ENCODE results near the gene PLEKHA3.
"Not testable (repeated sequence)": the region's sequence is repeated elsewhere in the genome, so short reads cannot be mapped to it uniquely, and the experiment has no call there.

PLEKHA3 gene

GRCh38 chr2:178525460-178525859 is 45.2 kb downstream of the PLEKHA3 start:
- DNase-seq = not testable (repeated sequence)

GRCh38 chr2:178526256-178526655 is 46.0 kb downstream of the PLEKHA3 start:
- no peak for DNase-seq

GRCh38 chr2:178527592-178527991 is 47.3 kb downstream of the PLEKHA3 start:
- DNase-seq = no peak

GRCh38 chr2:178528647-178529046 is 48.4 kb downstream of the PLEKHA3 start:
- no peak for DNase-seq

- no peak for DNase-seq
Observed at GRCh38 chr2:178529194-178529593, 48.9 kb downstream of the PLEKHA3 start.

GRCh38 chr2:178530131-178530530 is 49.9 kb downstream of the PLEKHA3 start:
- no peak for DNase-seq

DNA sequence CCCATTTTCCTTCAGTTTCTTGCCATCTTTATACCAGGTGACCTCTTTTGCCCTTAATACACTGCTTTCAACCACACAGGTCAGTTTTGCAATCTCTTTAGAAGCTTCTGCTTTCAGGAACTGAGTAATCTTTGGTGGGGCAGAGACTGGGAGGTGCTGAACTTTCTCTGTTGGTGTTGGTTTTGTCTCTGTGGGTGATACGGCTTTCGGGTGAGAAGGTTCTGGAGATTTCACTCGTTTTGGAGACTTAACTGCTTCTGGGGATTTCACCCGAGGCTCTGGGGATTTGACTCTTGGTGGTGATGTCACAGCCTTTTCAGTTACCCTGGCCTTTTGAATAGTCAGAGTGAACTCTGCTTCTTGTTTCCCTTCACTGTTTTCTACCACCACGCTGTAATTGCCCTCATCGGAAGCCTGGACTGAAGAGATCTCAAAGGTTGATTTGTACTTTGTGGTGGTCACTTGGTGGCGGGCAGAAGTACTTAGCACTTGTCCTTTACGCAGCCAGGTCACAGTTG is 50.4 kb downstream of the PLEKHA3 start:
- no peak for DNase-seq

GRCh38 chr2:178531168-178531567 is 50.9 kb downstream of the PLEKHA3 start:
- DNase-seq = no peak

DNA sequence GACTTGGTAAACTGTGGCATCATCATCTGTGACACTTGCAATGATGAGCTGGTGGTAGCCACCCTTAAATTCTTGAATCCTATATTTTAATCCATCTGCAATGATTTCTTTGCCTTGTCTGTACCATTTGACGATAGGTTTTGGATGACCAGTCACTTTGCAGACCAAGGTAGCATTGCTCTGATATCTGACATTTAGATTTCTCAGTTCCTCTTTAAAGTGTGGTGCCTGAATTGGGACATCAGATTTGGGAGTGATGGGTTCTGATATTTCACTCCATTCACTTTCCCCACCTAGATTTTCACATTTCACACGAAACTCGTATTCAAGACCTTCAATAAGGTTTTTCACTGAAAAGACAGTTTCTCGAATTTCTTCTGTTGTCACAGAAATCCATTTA is 55.8 kb downstream of the PLEKHA3 start:
- no peak for DNase-seq

DNA sequence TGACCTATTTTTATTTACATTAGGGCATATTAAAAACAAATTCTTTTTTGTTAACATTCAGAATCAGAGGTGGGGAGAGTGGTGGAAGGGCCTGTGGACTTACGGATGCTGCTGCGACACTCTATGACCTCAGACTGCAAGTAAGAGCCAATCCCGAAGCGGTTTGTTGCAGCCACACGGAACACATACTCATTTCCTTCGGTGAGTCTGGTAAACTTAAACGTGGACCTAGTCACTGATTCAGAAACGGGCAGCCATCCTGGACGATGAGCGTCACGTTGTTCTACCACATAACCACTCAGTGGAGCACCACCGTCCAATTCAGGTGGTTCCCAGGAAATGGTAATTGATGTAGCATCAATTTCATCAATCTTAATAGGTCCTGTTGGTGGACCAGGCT is 61.9 kb downstream of the PLEKHA3 start:
- no peak for DNase-seq

GRCh38 chr2:178542569-178542968 is 62.3 kb downstream of the PLEKHA3 start:
- DNase-seq = peak; percentile 32

- no peak for DNase-seq
Observed at GRCh38 chr2:178550352-178550751, 70.1 kb downstream of the PLEKHA3 start.

DNA sequence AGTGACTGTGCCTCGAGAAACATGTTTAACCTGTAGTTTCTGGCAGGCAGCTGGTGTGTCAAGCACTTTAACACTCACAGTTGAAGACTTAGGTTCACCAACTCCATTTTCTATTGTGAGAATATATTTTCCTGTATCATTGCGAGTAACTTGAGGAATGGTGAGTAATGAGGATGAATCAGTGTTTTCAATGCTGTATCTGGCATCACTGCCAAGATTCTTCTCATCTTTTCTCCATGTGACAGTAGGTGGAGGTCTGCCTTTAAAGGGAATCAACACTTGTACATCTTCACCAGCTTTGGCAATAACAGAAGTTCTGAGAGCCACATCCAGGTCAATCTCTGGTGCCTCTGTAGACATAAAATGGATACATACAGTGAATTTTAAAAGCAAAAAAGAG is 72.8 kb downstream of the PLEKHA3 start:
- DNase-seq = peak; percentile 79

All from kidney glomerular epithelial cell (primary cell).